PFSK-1 (cell line): ENCODE data around the gene FSTL4.

ENCODE experiments used
- FOXP2 ChIP-seq: optimal IDR thresholded peaks from 2 replicates; pipeline ENCODE3; 2011; ENCODE audit warnings: borderline replicate concordance, control low read depth, inconsistent platforms; ENCODE audit not compliant: insufficient read depth; ENCODE audit errors: extremely low read length, extremely low read depth
- POLR2AphosphoS5 ChIP-seq: IDR thresholded peaks from 2 replicates; pipeline ENCODE4 v1.6.1; 2012; ENCODE audit warnings: low read depth, mild to moderate bottlenecking, control low read depth, low read length, moderate library complexity
- REST ChIP-seq, 2 experiments: IDR thresholded peaks; 2 replicates each; pipeline versions ENCODE4 v1.6.1 to v1.8.0; 2011 to 2012; ENCODE audit warnings: low read depth in 2 of 2, low read length in 2 of 2, control low read depth in 1 of 2, inconsistent platforms in 1 of 2, mild to moderate bottlenecking in 1 of 2, moderate library complexity in 1 of 2; ENCODE audit not compliant: insufficient read depth in 1 of 2
- SIN3A ChIP-seq: IDR thresholded peaks from 2 replicates; pipeline ENCODE4 v1.6.1; 2012; ENCODE audit warnings: mild to moderate bottlenecking, low read length, moderate library complexity, borderline replicate concordance; ENCODE audit not compliant: insufficient read depth
- TAF1 ChIP-seq: IDR thresholded peaks from 2 replicates; pipeline ENCODE4 v1.6.1; 2012; ENCODE audit warnings: low read length, control low read depth, borderline replicate concordance; ENCODE audit not compliant: insufficient read depth

The FSTL4 gene

GRCh38 chr5:133356984-133357421 lies 255.3 kb downstream of the FSTL4 start:
- TF ChIP-seq TAF1 (no peak), POLR2AphosphoS5 (no peak), SIN3A (no peak)

GRCh38 chr5:133356396-133356983 lies 255.9 kb downstream of the FSTL4 start:
- TF ChIP-seq REST (IDR thresholded peaks at IDR 0.05; ENCODE audit: insufficient read depth in 1 of 2, low read depth in 2 of 2, low read length in 2 of 2) (no peak), TAF1 (no peak), POLR2AphosphoS5 (no peak), FOXP2 (no peak), SIN3A (no peak)

GRCh38 chr5:133354323-133355185 lies 257.8 kb downstream of the FSTL4 start:
- TF ChIP-seq SIN3A, result no peak

GRCh38 chr5:133353741-133354140 lies 258.6 kb downstream of the FSTL4 start:
- no peak for TF ChIP-seq TAF1
- TF ChIP-seq POLR2AphosphoS5, result no peak
- TF ChIP-seq REST (IDR thresholded peaks at IDR 0.05; ENCODE audit: insufficient read depth in 1 of 2, low read depth in 2 of 2, low read length in 2 of 2), result peak; percentile 95 to 96
- TF ChIP-seq SIN3A, result no peak
- TF ChIP-seq FOXP2, result peak; percentile 61

GRCh38 chr5:133348406-133348805 lies 263.9 kb downstream of the FSTL4 start:
- TF ChIP-seq SIN3A (no peak), REST (IDR thresholded peaks at IDR 0.05; ENCODE audit: insufficient read depth in 1 of 2, low read depth in 2 of 2, low read length in 2 of 2) (no peak), TAF1 (no peak)

- TF ChIP-seq TAF1, result no peak
- TF ChIP-seq SIN3A, result no peak
- TF ChIP-seq POLR2AphosphoS5, result no peak
- no peak for TF ChIP-seq REST (IDR thresholded peaks at IDR 0.05; ENCODE audit: insufficient read depth in 1 of 2, low read depth in 2 of 2, low read length in 2 of 2)
- no peak for TF ChIP-seq FOXP2
These were observed 265.3 kb downstream of the FSTL4 start for GRCh38 chr5:133347039-133347438.
